ENCODE results near the gene SCO2. TPM values are rescaled to one million over a fixed set of nuclear protein-coding genes. Genes with fewer than 3 reads are reported as not detected.

The SCO2 gene
- total and polyA plus RNA-seq, 2 of the 13 experiments (the other 11 are each of a cell fraction or from before 2014, with no cell fraction given): 0.32 to 3.7 TPM

GRCh38 chr22:50474710-50475651, 50.4 kb downstream of the SCO2 start, which contains the start of gene SBF1 (continued):
- TF ChIP-seq ZNF263 (CRISPR knock-in tag; IDR thresholded peaks at IDR 0.05) (no peak), MATR3 (CRISPR knock-in tag; IDR thresholded peaks at IDR 0.05) (no peak), KMT2A (CRISPR knock-in tag; IDR thresholded peaks at IDR 0.05) (0 out of 2 replicates have a peak, but pooled peaks have one; percentile 38), HOXA9 (CRISPR knock-in tag; IDR thresholded peaks at IDR 0.05; ENCODE audit: borderline replicate concordance) (no peak), RFX3 (CRISPR knock-in tag; IDR thresholded peaks at IDR 0.05) (no peak), ZNF124 (CRISPR knock-in tag; IDR thresholded peaks at IDR 0.05) (no peak), BHLHE40 (IDR thresholded peaks at IDR 0.05; ENCODE audit: low read length) (no peak), THRA (CRISPR knock-in tag; IDR thresholded peaks at IDR 0.05; ENCODE audit: borderline replicate concordance) (no peak), ZNF232 (CRISPR knock-in tag; IDR thresholded peaks at IDR 0.05; ENCODE audit: borderline replicate concordance) (no peak), NFYC (CRISPR knock-in tag; IDR thresholded peaks at IDR 0.05) (peak; percentile 75), KDM6A (CRISPR knock-in tag; IDR thresholded peaks at IDR 0.05; ENCODE audit: low read depth) (no peak), PATZ1 (CRISPR knock-in tag; IDR thresholded peaks at IDR 0.05) (peak; percentile 39; the same call in 1 of the 2 replicates), SMAD9 (CRISPR knock-in tag; IDR thresholded peaks at IDR 0.05) (no peak), TRIM24 (CRISPR knock-in tag; IDR thresholded peaks at IDR 0.05) (no peak), NFIC (IDR thresholded peaks at IDR 0.05; ENCODE audit: low read length) (no peak), THAP11 (CRISPR knock-in tag; IDR thresholded peaks at IDR 0.05) (peak; percentile 32; the same call in 1 of the 2 replicates), ZNF674 (CRISPR knock-in tag; IDR thresholded peaks at IDR 0.05; ENCODE audit: low read depth) (no peak), NFYB (CRISPR knock-in tag; IDR thresholded peaks at IDR 0.05) (peak; percentile 76), ZNF713 (CRISPR knock-in tag; IDR thresholded peaks at IDR 0.05) (no peak), PLRG1 (conservative IDR thresholded peaks at IDR 0.05) (no peak), ZFP1 (CRISPR knock-in tag; IDR thresholded peaks at IDR 0.05) (no peak), TBX2 (CRISPR knock-in tag; IDR thresholded peaks at IDR 0.05; ENCODE audit: borderline replicate concordance) (peak; percentile 65)
- TF ChIP-seq, protein P1, sequence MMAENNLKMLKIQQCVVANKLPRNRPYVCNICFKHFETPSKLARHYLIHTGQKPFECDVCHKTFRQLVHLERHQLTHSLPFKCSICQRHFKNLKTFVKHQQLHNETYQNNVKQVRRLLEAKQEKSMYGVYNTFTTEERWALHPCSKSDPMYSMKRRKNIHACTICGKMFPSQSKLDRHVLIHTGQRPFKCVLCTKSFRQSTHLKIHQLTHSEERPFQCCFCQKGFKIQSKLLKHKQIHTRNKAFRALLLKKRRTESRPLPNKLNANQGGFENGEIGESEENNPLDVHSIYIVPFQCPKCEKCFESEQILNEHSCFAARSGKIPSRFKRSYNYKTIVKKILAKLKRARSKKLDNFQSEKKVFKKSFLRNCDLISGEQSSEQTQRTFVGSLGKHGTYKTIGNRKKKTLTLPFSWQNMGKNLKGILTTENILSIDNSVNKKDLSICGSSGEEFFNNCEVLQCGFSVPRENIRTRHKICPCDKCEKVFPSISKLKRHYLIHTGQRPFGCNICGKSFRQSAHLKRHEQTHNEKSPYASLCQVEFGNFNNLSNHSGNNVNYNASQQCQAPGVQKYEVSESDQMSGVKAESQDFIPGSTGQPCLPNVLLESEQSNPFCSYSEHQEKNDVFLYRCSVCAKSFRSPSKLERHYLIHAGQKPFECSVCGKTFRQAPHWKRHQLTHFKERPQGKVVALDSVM (CRISPR knock-in tag; IDR thresholded peaks at IDR 0.05): no peak
- TF ChIP-seq, protein P2, sequence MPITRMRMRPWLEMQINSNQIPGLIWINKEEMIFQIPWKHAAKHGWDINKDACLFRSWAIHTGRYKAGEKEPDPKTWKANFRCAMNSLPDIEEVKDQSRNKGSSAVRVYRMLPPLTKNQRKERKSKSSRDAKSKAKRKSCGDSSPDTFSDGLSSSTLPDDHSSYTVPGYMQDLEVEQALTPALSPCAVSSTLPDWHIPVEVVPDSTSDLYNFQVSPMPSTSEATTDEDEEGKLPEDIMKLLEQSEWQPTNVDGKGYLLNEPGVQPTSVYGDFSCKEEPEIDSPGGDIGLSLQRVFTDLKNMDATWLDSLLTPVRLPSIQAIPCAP (CRISPR knock-in tag; IDR thresholded peaks at IDR 0.05; ENCODE audit: low read depth): no peak
- TF ChIP-seq, protein P3, sequence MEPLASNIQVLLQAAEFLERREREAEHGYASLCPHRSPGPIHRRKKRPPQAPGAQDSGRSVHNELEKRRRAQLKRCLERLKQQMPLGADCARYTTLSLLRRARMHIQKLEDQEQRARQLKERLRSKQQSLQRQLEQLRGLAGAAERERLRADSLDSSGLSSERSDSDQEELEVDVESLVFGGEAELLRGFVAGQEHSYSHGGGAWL (CRISPR knock-in tag; IDR thresholded peaks at IDR 0.05): no peak

Data from HepG2 (cell line).